Choroid plexus epithelial cell (primary cell): ENCODE data around the gene GIPR.
A peak's percentile ranks its signal among the peaks of the same experiment; 100 is the strongest.

Experiments used
- DNase-seq: peaks from one replicate; pipeline ENCODE4 v3.0.0-alpha.2; 2010; ENCODE audit warnings: low read depth
- H3K4me3 ChIP-seq: 2 replicates; pipeline ENCODE4 v1.5.1; 2011; ENCODE audit warnings: low read depth, mild to moderate bottlenecking, control low read depth, low read length, moderate library complexity
- TF ChIP-seq, protein P1 (sequence below): conservative IDR thresholded peaks from 2 replicates; pipeline ENCODE4 v1.5.1; 2011; ENCODE audit warnings: low read depth, mild to moderate bottlenecking, control low read depth, inconsistent platforms, low read length, moderate library complexity

The GIPR gene

DNA sequence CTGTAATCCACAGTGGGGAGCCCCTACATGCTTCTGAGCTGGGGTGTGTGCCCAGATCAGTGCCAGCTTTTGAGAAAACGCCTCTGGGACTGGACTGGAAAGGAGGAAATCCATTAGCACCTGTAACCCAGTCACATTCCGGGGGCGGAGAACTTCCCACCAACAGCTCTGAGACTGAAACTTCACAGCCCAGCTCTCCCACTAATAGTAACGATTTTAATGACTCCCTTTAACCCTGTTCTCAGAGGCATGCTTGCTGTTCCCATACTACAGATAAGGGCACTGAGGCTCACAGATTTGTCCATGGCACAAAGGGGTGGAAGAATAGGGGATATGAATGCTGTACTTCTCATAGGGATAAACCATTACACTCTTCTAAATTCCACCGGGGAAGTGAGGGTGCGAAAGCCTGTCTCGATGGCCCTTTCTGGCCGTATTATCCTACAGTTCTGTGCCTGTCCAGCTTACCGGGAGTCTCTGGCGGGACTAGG lies 61.8 kb downstream of the GIPR start:
- peak; percentile 16 for DNase-seq
- TF ChIP-seq, protein P1, sequence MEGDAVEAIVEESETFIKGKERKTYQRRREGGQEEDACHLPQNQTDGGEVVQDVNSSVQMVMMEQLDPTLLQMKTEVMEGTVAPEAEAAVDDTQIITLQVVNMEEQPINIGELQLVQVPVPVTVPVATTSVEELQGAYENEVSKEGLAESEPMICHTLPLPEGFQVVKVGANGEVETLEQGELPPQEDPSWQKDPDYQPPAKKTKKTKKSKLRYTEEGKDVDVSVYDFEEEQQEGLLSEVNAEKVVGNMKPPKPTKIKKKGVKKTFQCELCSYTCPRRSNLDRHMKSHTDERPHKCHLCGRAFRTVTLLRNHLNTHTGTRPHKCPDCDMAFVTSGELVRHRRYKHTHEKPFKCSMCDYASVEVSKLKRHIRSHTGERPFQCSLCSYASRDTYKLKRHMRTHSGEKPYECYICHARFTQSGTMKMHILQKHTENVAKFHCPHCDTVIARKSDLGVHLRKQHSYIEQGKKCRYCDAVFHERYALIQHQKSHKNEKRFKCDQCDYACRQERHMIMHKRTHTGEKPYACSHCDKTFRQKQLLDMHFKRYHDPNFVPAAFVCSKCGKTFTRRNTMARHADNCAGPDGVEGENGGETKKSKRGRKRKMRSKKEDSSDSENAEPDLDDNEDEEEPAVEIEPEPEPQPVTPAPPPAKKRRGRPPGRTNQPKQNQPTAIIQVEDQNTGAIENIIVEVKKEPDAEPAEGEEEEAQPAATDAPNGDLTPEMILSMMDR: no peak
- H3K4me3 ChIP-seq: peak overlapping the region; percentile 92

DNA sequence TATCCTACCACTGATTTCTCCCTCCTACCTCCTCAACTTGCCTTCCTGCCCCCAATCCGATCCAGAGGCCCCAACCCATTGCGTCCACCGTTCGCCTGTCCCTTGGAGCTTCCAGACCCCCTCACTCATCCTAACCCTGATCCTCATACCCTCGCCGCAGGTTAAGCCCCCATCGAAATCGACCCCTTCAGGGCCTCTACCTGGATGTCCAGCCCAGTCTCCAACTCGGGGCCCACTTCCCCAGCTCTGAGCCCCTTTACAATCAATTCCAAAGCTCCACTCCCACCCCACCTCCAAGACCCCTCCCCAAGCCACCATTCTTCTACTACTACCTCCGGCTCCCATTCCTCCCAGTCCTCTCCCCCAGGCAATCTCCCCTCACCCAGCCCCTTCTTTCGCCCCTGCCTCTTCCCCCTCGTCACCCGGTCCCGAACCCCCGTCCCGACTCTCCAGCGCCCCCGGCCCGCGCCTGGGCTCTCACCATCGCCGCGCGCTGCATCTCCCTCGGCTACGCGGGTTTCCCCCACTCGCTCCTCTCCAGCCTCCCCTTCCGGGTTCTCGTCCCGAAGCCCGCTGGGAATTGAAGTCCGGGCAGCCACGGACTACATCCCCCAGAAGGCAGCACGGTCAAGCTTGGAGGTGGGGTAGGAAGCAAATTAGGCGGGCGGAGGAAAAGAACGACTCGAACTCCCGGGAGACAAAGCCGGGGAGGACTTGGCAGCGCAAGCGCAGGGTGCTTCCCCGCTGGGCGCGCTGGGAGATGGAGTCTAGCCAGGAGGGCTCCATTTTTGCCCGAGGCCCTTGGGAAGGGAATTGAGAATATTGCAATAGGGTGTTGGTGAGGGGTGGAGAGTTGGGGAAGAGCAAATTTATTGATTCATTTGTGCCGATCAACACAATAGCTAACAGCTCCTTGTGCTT lies 62.6 kb downstream of the GIPR start, which contains the start of gene FBXO46:
FBXO46 (minus strand) TSS at position 529 of the 921 bp plus-strand sequence. CDS start 17,401 bp downstream, outside the sequence.
- peak; percentile 99 for DNase-seq
- H3K4me3 ChIP-seq: peak within 1 kb of the TSS; percentile 92
- TF ChIP-seq, protein P1: peak; percentile 43
